Subcutaneous abdominal adipose tissue (tissue), 5 donors: ENCODE results near the gene KCNQ1.

Experiments used
- H3K27ac ChIP-seq: one replicate; pipeline ENCODE4 v1.7.0; 2013; ENCODE audit warnings: low read depth, mild to moderate bottlenecking, inconsistent platforms, low read length, moderate library complexity
- H3K27me3 ChIP-seq, 5 donors: one replicate each; pipeline ENCODE4 v1.7.0; 2013; ENCODE audit warnings: low read length in 5 of 5, inconsistent platforms in 1 of 5; ENCODE audit not compliant: control insufficient read depth in 5 of 5, insufficient read depth in 4 of 5
- H3K36me3 ChIP-seq, 5 donors: one replicate each; pipeline ENCODE4 v1.7.0; 2013; ENCODE audit warnings: low read length in 5 of 5; ENCODE audit not compliant: control insufficient read depth in 5 of 5, insufficient read depth in 5 of 5
- H3K4me1 ChIP-seq, 5 donors: one replicate each; pipeline ENCODE4 v1.7.0; 2013; ENCODE audit warnings: low read length in 5 of 5, mild to moderate bottlenecking in 3 of 5, moderate library complexity in 1 of 5; ENCODE audit not compliant: control insufficient read depth in 5 of 5, insufficient read depth in 5 of 5
- H3K4me3 ChIP-seq, 5 donors: one replicate each; pipeline ENCODE4 v1.7.0; 2013; ENCODE audit warnings: low read length in 5 of 5, low read depth in 1 of 5
- H3K9ac ChIP-seq, 5 donors: one replicate each; pipeline ENCODE4 v1.7.0; 2013; ENCODE audit warnings: low read length in 5 of 5, mild to moderate bottlenecking in 4 of 5, moderate library complexity in 3 of 5
- H3K9me3 ChIP-seq, 5 donors: one replicate each; pipeline ENCODE4 v1.7.0; 2013; ENCODE audit warnings: low read length in 5 of 5; ENCODE audit not compliant: control insufficient read depth in 5 of 5
- donor health status: healthy.
- donor health status: healthy.
- donor health status: healthy.
- donor health status: healthy.
- donor health status: healthy.

Gene KCNQ1

GRCh38 chr11:2533587-2534133 is 88.9 kb downstream of the KCNQ1 start:
- H3K4me1 ChIP-seq: peaks cover 5 to 25% (median 21%) of the 10 kb centered on the region in 5 donors
- H3K4me3 ChIP-seq: peak overlapping the region in 4 of 5 donors; percentile 15 to 60 (median 56)
- peaks cover 0 to 4% (median 0%) of the 10 kb centered on the region in 5 donors for H3K36me3 ChIP-seq
- peaks cover 0 to 8% (median 0%) of the 10 kb centered on the region in 5 donors for H3K27me3 ChIP-seq
- no peaks in the 10 kb centered on the region for H3K9me3 ChIP-seq
- H3K27ac ChIP-seq: no peak overlapping the region
- H3K9ac ChIP-seq: no peak overlapping the region

- peaks cover 0 to 8% (median 0%) of the 10 kb centered on the region in 5 donors for H3K27me3 ChIP-seq
- H3K9ac ChIP-seq: no peak overlapping the region
- H3K9me3 ChIP-seq: no peaks in the 10 kb centered on the region
- no peak overlapping the region for H3K4me3 ChIP-seq
- H3K36me3 ChIP-seq: peaks cover 0 to 4% (median 0%) of the 10 kb centered on the region in 5 donors
- no peak overlapping the region for H3K27ac ChIP-seq
- peaks cover 5 to 25% (median 21%) of the 10 kb centered on the region in 5 donors for H3K4me1 ChIP-seq
Observed at GRCh38 chr11:2534134-2534956, 89.5 kb downstream of the KCNQ1 start.

DNA sequence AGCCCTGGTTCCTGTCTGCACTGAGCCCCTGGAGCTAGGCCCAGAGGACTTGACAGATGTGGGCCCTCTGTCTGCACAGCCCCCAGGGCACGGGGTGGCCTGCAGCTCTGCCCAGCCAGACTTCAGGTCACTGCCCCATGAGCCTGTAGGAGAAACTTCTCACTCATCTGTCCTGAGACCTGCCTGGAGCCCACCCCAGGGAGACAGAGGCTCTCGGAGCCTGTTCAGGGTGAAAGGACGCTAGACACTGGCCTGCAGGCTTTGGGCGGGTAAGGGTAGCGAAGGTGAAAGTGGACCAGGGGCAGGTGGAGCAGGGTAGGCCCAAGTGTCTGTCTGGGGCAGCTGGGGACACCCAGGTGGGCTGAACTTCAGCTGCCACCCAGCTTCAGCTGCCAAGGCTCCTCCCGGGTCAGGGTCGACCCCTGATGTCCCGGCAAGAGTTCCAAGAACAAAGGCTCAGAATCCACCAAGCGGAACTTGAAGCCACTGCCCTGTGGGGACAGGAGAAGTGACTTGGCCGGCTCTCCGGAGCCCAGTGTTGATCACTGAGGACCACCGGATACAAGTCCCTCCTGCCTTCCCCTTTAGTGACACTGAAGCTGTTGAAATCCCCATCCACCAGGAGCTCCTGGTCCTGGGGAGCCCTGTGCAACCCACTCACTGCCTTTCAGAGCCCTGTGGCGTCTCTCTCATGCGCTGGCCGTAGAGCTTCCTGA is 90.3 kb downstream of the KCNQ1 start:
- Histone ChIP-seq H3K9ac (no peak overlapping the region), H3K36me3 (peaks cover 0 to under 1% (median 0%) of the 10 kb centered on the region in 5 donors), H3K9me3 (no peaks in the 10 kb centered on the region), H3K4me3 (no peak overlapping the region), H3K27ac (no peak overlapping the region), H3K4me1 (peaks cover 5 to 25% (median 21%) of the 10 kb centered on the region in 5 donors), H3K27me3 (peaks cover 0 to 5% (median 0%) of the 10 kb centered on the region in 5 donors)

- Histone ChIP-seq H3K9me3 (no peaks in the 10 kb centered on the region), H3K4me1 (peaks cover 5 to 25% (median 21%) of the 10 kb centered on the region in 5 donors), H3K27me3 (no peaks in the 10 kb centered on the region), H3K9ac (no peak overlapping the region), H3K4me3 (no peak overlapping the region), H3K36me3 (no peaks in the 10 kb centered on the region), H3K27ac (no peak overlapping the region)
Observed at GRCh38 chr11:2535673-2536439, 91.0 kb downstream of the KCNQ1 start.

GRCh38 chr11:2536440-2536989 is 91.7 kb downstream of the KCNQ1 start:
- H3K36me3 ChIP-seq: no peaks in the 10 kb centered on the region
- H3K4me3 ChIP-seq: no peak overlapping the region
- H3K4me1 ChIP-seq: peaks cover 5 to 24% (median 21%) of the 10 kb centered on the region in 5 donors
- H3K9ac ChIP-seq: no peak overlapping the region
- no peak overlapping the region for H3K27ac ChIP-seq
- H3K9me3 ChIP-seq: no peaks in the 10 kb centered on the region
- no peaks in the 10 kb centered on the region for H3K27me3 ChIP-seq

DNA sequence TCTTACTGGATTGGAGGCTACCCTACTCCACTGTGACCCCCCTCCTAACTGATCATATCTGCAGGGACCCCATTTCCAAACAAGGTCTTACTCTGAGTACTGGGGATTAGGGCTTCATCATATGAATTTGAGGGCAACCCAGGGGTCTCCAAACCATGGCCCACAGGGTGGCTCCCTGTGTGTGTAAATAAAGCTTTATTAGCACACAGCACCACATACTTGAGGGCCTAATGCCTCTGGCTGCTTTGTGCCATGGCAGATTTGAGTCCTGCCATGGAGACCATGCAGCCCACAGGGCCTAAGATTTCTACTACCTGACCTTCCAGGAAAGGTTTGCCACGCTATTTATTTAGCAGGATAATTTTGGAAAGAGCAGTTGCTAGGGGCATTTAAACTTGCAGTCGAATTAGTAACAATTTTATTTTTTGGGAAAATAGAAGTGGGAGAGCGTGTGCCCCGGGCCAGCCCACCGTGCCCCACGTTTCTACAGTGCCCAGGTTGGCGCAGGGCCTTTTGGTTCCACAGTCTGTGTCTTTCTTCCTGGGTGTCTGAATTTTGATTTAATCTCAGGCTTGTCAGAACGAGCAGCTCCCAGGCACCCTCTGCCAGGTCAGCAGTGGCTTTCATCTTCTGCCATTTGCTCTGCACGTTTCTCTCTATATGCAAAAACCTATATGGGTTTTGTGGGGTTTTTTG is 92.3 kb downstream of the KCNQ1 start:
- no peak overlapping the region for H3K9ac ChIP-seq
- H3K9me3 ChIP-seq: no peaks in the 10 kb centered on the region
- H3K4me1 ChIP-seq: peaks cover 5 to 22% (median 20%) of the 10 kb centered on the region in 5 donors
- no peaks in the 10 kb centered on the region for H3K27me3 ChIP-seq
- H3K27ac ChIP-seq: no peak overlapping the region
- no peaks in the 10 kb centered on the region for H3K36me3 ChIP-seq
- no peak overlapping the region for H3K4me3 ChIP-seq

DNA sequence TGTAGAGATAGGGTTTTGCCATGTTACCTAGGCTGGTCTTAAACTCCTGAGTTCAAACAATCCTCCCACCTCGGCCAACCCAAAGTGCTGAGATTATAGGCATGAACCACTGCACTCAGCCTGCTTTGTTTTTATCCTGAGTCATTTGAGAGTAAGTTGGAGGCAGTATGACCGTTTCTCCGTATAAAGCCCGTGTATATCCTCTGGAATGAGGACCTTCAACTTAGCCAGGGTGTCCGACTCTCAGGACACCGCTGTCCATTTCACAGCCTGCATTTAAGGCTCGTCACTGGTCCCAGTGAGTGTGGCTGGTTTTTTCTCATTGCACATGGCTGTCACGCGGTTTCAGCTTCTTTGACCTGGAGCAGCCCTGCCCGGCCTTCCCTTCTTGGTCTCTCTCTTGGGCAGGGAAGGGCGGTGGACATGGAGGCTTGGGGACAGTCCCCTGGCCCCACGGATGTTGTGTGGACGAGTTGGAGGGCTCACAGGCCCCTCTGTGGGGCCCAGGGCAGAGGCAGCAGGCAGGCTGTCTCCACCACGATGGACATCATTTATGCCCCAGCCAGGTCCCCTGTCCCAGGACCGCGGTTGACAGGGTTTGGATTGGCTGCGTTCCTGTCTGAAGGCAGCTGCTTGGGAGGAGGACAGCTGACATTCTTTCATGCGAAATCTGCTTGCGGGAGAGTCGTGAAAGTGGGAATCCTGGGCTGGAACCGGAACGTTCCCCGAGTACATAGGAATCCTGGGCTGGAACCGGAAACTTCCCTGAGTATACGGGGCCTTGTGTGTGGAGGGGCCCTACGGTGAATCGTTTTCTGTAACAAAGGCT is 93.3 kb downstream of the KCNQ1 start:
- H3K9me3 ChIP-seq: no peaks in the 10 kb centered on the region
- H3K4me1 ChIP-seq: peaks cover 4 to 14% (median 12%) of the 10 kb centered on the region in 5 donors
- H3K4me3 ChIP-seq: no peak overlapping the region
- H3K27ac ChIP-seq: no peak overlapping the region
- H3K27me3 ChIP-seq: no peaks in the 10 kb centered on the region
- H3K9ac ChIP-seq: no peak overlapping the region
- no peaks in the 10 kb centered on the region for H3K36me3 ChIP-seq

DNA sequence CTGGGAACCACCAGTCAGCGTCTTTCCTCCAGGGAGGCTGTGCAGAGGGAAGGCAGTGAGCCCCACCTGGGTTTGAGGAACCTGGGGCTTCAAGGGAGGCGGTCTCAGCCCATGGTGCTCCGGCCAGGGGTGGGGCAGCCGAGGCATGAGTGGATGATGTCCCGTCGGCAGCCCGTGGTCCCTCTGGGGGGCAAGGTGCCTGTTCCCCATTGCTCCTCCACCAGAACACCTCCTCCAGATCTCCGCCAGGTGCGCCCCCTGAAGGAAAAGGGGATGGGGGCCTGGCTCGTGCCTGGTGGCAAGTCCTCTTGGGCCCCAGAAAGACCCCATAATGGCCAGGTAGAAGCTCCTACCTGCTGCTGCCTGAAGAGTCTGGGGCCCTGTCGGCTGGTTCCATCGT is 94.1 kb downstream of the KCNQ1 start:
- H3K9me3 ChIP-seq: no peaks in the 10 kb centered on the region
- H3K27me3 ChIP-seq: no peaks in the 10 kb centered on the region
- H3K27ac ChIP-seq: no peak overlapping the region
- no peak overlapping the region for H3K4me3 ChIP-seq
- H3K9ac ChIP-seq: no peak overlapping the region
- H3K4me1 ChIP-seq: peaks cover 0 to 6% (median 4%) of the 10 kb centered on the region in 5 donors
- no peaks in the 10 kb centered on the region for H3K36me3 ChIP-seq
